Measurements from ENCODE around the gene RPP30. TPM values are rescaled to one million over a fixed set of nuclear protein-coding genes. Genes with fewer than 3 reads are reported as not detected.

Gene RPP30
- total RNA-seq, 1 donor from 2014 or later, result 31.5 TPM

- Mint-ChIP-seq H3K27me3 (ENCODE audit: unreplicated experiment) (peaks cover 9% of the 10 kb centered on the region), H3K9me3 (ENCODE audit: unreplicated experiment) (peaks cover 4% of the 10 kb centered on the region), H3K27ac (ENCODE audit: unreplicated experiment) (no peak overlapping the region), H3K4me1 (ENCODE audit: low read depth, unreplicated experiment) (peaks cover 20% of the 10 kb centered on the region), H3K36me3 (ENCODE audit: unreplicated experiment) (peaks cover 19% of the 10 kb centered on the region), H3K4me3 (ENCODE audit: unreplicated experiment) (no peak overlapping the region)
- no peak for DNase-seq
- TF ChIP-seq, protein P1, sequence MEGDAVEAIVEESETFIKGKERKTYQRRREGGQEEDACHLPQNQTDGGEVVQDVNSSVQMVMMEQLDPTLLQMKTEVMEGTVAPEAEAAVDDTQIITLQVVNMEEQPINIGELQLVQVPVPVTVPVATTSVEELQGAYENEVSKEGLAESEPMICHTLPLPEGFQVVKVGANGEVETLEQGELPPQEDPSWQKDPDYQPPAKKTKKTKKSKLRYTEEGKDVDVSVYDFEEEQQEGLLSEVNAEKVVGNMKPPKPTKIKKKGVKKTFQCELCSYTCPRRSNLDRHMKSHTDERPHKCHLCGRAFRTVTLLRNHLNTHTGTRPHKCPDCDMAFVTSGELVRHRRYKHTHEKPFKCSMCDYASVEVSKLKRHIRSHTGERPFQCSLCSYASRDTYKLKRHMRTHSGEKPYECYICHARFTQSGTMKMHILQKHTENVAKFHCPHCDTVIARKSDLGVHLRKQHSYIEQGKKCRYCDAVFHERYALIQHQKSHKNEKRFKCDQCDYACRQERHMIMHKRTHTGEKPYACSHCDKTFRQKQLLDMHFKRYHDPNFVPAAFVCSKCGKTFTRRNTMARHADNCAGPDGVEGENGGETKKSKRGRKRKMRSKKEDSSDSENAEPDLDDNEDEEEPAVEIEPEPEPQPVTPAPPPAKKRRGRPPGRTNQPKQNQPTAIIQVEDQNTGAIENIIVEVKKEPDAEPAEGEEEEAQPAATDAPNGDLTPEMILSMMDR (IDR thresholded peaks at IDR 0.05; ENCODE audit: partially characterized antibody, unreplicated experiment), result no peak
Measured at GRCh38 chr10:90842725-90843124, 29.0 kb upstream of the RPP30 start.

GRCh38 chr10:90845726-90846125 is 26.0 kb upstream of the RPP30 start:
- DNase-seq, result no peak
- Mint-ChIP-seq H3K9me3 (ENCODE audit: unreplicated experiment) (peaks cover 5% of the 10 kb centered on the region), H3K36me3 (ENCODE audit: unreplicated experiment) (peaks cover 25% of the 10 kb centered on the region), H3K4me3 (ENCODE audit: unreplicated experiment) (no peak overlapping the region), H3K27ac (ENCODE audit: unreplicated experiment) (no peak overlapping the region), H3K27me3 (ENCODE audit: unreplicated experiment) (peaks cover 5% of the 10 kb centered on the region), H3K4me1 (ENCODE audit: low read depth, unreplicated experiment) (no peaks in the 10 kb centered on the region)
- TF ChIP-seq, protein P1 (IDR thresholded peaks at IDR 0.05; ENCODE audit: partially characterized antibody, unreplicated experiment), result no peak

- H3K4me3 Mint-ChIP-seq (ENCODE audit: unreplicated experiment), result no peak overlapping the region
- no peak for DNase-seq
- peaks cover 12% of the 10 kb centered on the region for H3K9me3 Mint-ChIP-seq (ENCODE audit: unreplicated experiment)
- peaks cover 5% of the 10 kb centered on the region for H3K27me3 Mint-ChIP-seq (ENCODE audit: unreplicated experiment)
- TF ChIP-seq, protein P1 (IDR thresholded peaks at IDR 0.05; ENCODE audit: partially characterized antibody, unreplicated experiment), result no peak
- H3K4me1 Mint-ChIP-seq (ENCODE audit: low read depth, unreplicated experiment), result no peaks in the 10 kb centered on the region
- H3K36me3 Mint-ChIP-seq (ENCODE audit: unreplicated experiment), result peaks cover 33% of the 10 kb centered on the region
- no peak overlapping the region for H3K27ac Mint-ChIP-seq (ENCODE audit: unreplicated experiment)
Measured at GRCh38 chr10:90846746-90847145, 25.0 kb upstream of the RPP30 start.

- H3K27ac Mint-ChIP-seq (ENCODE audit: unreplicated experiment), result no peak overlapping the region
- DNase-seq, result no peak
- peaks cover 13% of the 10 kb centered on the region for H3K9me3 Mint-ChIP-seq (ENCODE audit: unreplicated experiment)
- peaks cover 39% of the 10 kb centered on the region for H3K36me3 Mint-ChIP-seq (ENCODE audit: unreplicated experiment)
- no peak overlapping the region for H3K4me3 Mint-ChIP-seq (ENCODE audit: unreplicated experiment)
- peaks cover 7% of the 10 kb centered on the region for H3K27me3 Mint-ChIP-seq (ENCODE audit: unreplicated experiment)
- TF ChIP-seq, protein P1 (IDR thresholded peaks at IDR 0.05; ENCODE audit: partially characterized antibody, unreplicated experiment), result no peak
- no peaks in the 10 kb centered on the region for H3K4me1 Mint-ChIP-seq (ENCODE audit: low read depth, unreplicated experiment)
Measured at GRCh38 chr10:90847436-90847835, 24.3 kb upstream of the RPP30 start.

- H3K9me3 Mint-ChIP-seq (ENCODE audit: unreplicated experiment), result peaks cover 13% of the 10 kb centered on the region
- H3K27me3 Mint-ChIP-seq (ENCODE audit: unreplicated experiment), result peaks cover 2% of the 10 kb centered on the region
- peaks cover 28% of the 10 kb centered on the region for H3K36me3 Mint-ChIP-seq (ENCODE audit: unreplicated experiment)
- DNase-seq, result no peak
- peaks cover 7% of the 10 kb centered on the region for H3K4me1 Mint-ChIP-seq (ENCODE audit: low read depth, unreplicated experiment)
- TF ChIP-seq, protein P1 (IDR thresholded peaks at IDR 0.05; ENCODE audit: partially characterized antibody, unreplicated experiment), result no peak
- H3K27ac Mint-ChIP-seq (ENCODE audit: unreplicated experiment), result no peak overlapping the region
- H3K4me3 Mint-ChIP-seq (ENCODE audit: unreplicated experiment), result no peak overlapping the region
Measured at GRCh38 chr10:90849956-90850749, 21.6 kb upstream of the RPP30 start.

Measured in glutamatergic neuron (in vitro differentiated cells).